Tibial nerve (tissue), 4 donors: Measurements from ENCODE around the gene SPECC1. TPM values are rescaled to one million over a fixed set of nuclear protein-coding genes. Genes with fewer than 3 reads are reported as not detected.
A peak's percentile ranks its signal among the peaks of the same experiment; 100 is the strongest.
"Not testable (repeated sequence)": the region's sequence is repeated elsewhere in the genome, so short reads cannot be mapped to it uniquely, and the experiment has no call there.

Source experiments
- DNase-seq, 2 donors: peaks; one replicate each; pipeline ENCODE4 v3.0.0-alpha.2; 2019; ENCODE audit warnings: low spot score in 2 of 2
- H3K27ac ChIP-seq, 4 donors: fragments of 200-600 bp; sonication (generic) in 3 of 4; one replicate each; pipeline ENCODE4 v1.5.1; 2017 to 2019; ENCODE audit warnings: mild to moderate bottlenecking in 1 of 4
- H3K27me3 ChIP-seq, 2 donors: fragments of 200-600 bp; sonication (generic) in 1 of 2; one replicate each; pipeline versions ENCODE4 v1.5.1 to v1.6.0; 2017 to 2019
- H3K36me3 ChIP-seq, 3 donors: fragments of 200-600 bp; sonication (generic); one replicate each; pipeline ENCODE4 v1.5.1; 2018 to 2019
- H3K4me1 ChIP-seq, 4 donors: fragments of 200-600 bp; sonication (generic) in 3 of 4; one replicate each; pipeline ENCODE4 v1.5.1; 2017 to 2019
- H3K4me3 ChIP-seq, 4 donors: fragments of 200-600 bp; sonication (generic) in 3 of 4; one replicate each; pipeline ENCODE4 v1.5.1; 2017 to 2019; ENCODE audit warnings: mild to moderate bottlenecking in 1 of 4, moderate library complexity in 1 of 4
- H3K9me3 ChIP-seq, 4 donors: fragments of 200-600 bp; sonication (generic) in 3 of 4; one replicate each; pipeline ENCODE4 v1.5.1; 2017 to 2019
- EP300 ChIP-seq, 2 donors: sonication (generic); formaldehyde crosslinking; IDR thresholded peaks; one replicate each; pipeline ENCODE4 v1.6.1; 2017; ENCODE audit warnings: antibody characterized with exemption in 2 of 2, mild to moderate bottlenecking in 1 of 2
- POLR2A ChIP-seq, 2 donors: fragments of 450-650 bp; IDR thresholded peaks; one replicate each; pipeline ENCODE4 v1.6.1; 2017; ENCODE audit warnings: antibody characterized with exemption in 2 of 2, mild to moderate bottlenecking in 2 of 2, moderate library complexity in 2 of 2
- WGBS, 2 donors: methylation state at CpG; one replicate each; pipeline ENCODE4 v1.1.5; 2018; 5-methylcytosine and 5-hydroxymethylcytosine counted together
- total RNA-seq, 4 donors: library from RNA; depleted of rRNA; stranded (reverse); fragments of >200 nt; gene quantifications; one replicate each; pipeline ENCODE4 v1.1.0, GENCODE V29; 2016
- TF ChIP-seq, protein P1 (sequence below), 5 experiments: fragments of 200-600 bp in 3 of 5; fragments of 450-650 bp in 2 of 5; sonication (generic) in 3 of 5; IDR thresholded peaks; one replicate each; pipeline ENCODE4 v1.5.1; 2016 to 2019; ENCODE audit warnings: antibody characterized with exemption in 5 of 5, mild to moderate bottlenecking in 3 of 5, moderate library complexity in 2 of 5

The SPECC1 gene, protein sequence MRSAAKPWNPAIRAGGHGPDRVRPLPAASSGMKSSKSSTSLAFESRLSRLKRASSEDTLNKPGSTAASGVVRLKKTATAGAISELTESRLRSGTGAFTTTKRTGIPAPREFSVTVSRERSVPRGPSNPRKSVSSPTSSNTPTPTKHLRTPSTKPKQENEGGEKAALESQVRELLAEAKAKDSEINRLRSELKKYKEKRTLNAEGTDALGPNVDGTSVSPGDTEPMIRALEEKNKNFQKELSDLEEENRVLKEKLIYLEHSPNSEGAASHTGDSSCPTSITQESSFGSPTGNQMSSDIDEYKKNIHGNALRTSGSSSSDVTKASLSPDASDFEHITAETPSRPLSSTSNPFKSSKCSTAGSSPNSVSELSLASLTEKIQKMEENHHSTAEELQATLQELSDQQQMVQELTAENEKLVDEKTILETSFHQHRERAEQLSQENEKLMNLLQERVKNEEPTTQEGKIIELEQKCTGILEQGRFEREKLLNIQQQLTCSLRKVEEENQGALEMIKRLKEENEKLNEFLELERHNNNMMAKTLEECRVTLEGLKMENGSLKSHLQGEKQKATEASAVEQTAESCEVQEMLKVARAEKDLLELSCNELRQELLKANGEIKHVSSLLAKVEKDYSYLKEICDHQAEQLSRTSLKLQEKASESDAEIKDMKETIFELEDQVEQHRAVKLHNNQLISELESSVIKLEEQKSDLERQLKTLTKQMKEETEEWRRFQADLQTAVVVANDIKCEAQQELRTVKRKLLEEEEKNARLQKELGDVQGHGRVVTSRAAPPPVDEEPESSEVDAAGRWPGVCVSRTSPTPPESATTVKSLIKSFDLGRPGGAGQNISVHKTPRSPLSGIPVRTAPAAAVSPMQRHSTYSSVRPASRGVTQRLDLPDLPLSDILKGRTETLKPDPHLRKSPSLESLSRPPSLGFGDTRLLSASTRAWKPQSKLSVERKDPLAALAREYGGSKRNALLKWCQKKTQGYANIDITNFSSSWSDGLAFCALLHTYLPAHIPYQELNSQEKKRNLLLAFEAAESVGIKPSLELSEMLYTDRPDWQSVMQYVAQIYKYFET
- 100 to 1,000 TPM in 2 of 4 donors, 10 to 100 TPM in 2; 63.2 to 139 (median 98.1) TPM for total RNA-seq

DNA sequence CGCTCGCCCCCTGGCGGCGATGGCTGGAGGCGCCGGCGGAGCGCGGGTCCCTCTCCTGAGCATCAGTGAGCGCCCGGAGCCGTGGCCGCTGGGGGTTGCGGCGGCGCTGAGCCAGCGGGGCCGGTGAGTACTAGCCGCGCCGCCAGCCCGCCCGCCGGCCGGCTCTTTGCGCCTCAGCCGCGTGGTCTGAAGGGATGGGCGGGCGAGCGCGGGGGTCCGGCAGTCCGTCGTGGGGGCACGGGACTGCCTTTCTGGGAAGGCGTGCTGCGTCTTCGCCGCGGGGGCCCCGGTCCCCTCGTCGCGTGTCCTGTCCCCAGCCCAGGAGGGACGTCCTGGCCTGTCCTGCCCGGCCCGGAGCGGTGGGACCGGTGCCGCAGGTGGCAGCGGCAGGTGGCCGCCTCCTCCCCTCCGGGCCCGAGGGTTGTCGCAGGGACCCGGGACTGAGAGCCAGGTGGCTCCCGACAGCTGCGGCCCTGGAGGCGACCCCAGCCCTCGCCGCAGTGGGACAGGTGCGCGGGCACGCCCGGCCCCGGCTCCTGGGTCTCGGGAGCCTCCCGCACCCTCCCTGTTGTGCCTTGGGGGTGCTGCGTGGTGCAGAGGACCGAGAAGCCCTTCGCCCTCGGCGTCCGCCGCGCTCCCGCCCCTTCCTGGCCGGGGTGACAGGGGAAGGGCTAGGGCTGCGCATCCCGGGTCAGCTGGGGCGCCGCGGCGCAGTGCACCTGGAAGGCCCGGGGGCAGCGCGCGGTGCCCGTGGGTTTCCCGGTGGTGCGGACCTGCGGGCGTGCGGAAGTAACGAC is at the start of gene SPECC1:
Gene SPECC1, plus strand, starts transcription at position 58 of the 797 bp plus-strand sequence. CDS start 87,293 bp downstream, outside the sequence.
- TF ChIP-seq POLR2A (IDR thresholded peaks at IDR 0.05) (peak in 1 of 2 donors; percentile 35), EP300 (IDR thresholded peaks at IDR 0.05) (no peak)
- TF ChIP-seq, protein P1, sequence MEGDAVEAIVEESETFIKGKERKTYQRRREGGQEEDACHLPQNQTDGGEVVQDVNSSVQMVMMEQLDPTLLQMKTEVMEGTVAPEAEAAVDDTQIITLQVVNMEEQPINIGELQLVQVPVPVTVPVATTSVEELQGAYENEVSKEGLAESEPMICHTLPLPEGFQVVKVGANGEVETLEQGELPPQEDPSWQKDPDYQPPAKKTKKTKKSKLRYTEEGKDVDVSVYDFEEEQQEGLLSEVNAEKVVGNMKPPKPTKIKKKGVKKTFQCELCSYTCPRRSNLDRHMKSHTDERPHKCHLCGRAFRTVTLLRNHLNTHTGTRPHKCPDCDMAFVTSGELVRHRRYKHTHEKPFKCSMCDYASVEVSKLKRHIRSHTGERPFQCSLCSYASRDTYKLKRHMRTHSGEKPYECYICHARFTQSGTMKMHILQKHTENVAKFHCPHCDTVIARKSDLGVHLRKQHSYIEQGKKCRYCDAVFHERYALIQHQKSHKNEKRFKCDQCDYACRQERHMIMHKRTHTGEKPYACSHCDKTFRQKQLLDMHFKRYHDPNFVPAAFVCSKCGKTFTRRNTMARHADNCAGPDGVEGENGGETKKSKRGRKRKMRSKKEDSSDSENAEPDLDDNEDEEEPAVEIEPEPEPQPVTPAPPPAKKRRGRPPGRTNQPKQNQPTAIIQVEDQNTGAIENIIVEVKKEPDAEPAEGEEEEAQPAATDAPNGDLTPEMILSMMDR (IDR thresholded peaks at IDR 0.05), result peak in 4 of 5 experiments; percentile 98 to 100 (median 99)
- peaks cover 0 to 24% (median 0%) of the 10 kb centered on the region in 4 donors for H3K4me1 ChIP-seq
- peak within 1 kb of the TSS; percentile 49 to 87 (median 74) for H3K27ac ChIP-seq
- WGBS, 2 donors, result 1% methylated on average over 34 to 50 of the region's 96 CpGs
- H3K4me3 ChIP-seq, result peak within 1 kb of the TSS; percentile 55 to 94 (median 63)
- no peaks in the 10 kb centered on the region for H3K36me3 ChIP-seq
- H3K9me3 ChIP-seq, result no peaks in the 10 kb centered on the region
- DNase-seq, result peak; percentile 82 to 84
- no peaks in the 10 kb centered on the region for H3K27me3 ChIP-seq

DNA sequence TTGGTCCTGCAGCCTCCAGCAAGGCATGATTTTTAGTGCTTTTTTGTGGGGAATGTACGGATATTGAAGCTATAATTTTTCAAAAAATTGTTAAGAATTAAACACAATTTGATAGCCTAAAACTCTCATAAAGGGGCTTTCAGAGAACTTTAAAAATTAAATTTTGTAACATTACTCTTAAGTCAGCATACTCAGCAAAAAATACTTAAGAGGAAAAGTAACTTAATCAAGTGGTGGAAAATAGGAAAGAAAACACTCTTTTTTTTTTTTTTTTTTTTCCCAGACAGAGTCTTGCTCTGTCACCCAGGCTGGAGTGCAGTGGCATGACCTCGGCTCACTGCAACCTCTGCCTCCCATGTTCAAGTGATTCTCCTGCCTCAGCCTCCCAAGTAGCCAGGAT is 46.2 kb upstream of the SPECC1 start:
- 86 to 94% methylated on average over 2 of the region's 2 CpGs for WGBS, 2 donors
- H3K9me3 ChIP-seq, H3K27me3 ChIP-seq, H3K27ac ChIP-seq, H3K4me3 ChIP-seq, DNase-seq, H3K4me1 ChIP-seq: not testable (repeated sequence)
- H3K36me3 ChIP-seq, result peaks cover 0 to 59% (median 6%) of the 10 kb centered on the region in 3 donors

DNA sequence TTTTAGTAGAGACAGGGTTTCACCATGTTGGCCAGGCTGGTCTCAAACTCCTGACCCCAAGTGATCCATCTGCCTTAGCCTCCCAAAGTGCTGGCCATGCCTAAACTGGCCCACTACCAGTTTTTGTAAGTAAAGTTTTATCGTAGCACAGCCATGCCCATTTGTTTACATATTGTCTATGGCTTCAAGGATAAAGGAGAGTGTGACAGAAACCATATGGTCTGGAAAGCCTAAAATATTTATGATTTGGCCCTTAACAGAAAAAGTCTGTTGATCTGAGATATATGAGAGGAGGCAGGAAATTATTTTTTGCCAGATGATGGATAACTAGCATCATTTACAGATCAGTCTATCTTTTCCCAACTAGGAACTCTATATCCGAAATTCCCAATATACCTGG is 36.0 kb upstream of the SPECC1 start:
- Histone ChIP-seq H3K36me3 (peaks cover 0 to 65% (median 0%) of the 10 kb centered on the region in 3 donors), H3K9me3 (no peaks in the 10 kb centered on the region), H3K4me3 (no peak overlapping the region), H3K27ac (no peak overlapping the region), H3K4me1 (peaks cover 2 to 34% (median 10%) of the 10 kb centered on the region in 4 donors), H3K27me3 (no peaks in the 10 kb centered on the region)
- TF ChIP-seq, protein P1 (IDR thresholded peaks at IDR 0.05), result no peak
- TF ChIP-seq EP300 (IDR thresholded peaks at IDR 0.05) (no peak), POLR2A (IDR thresholded peaks at IDR 0.05) (no peak)
- WGBS, 2 donors, result 94 to 96% methylated on average over 2 of the region's 2 CpGs
- no peak for DNase-seq

DNA sequence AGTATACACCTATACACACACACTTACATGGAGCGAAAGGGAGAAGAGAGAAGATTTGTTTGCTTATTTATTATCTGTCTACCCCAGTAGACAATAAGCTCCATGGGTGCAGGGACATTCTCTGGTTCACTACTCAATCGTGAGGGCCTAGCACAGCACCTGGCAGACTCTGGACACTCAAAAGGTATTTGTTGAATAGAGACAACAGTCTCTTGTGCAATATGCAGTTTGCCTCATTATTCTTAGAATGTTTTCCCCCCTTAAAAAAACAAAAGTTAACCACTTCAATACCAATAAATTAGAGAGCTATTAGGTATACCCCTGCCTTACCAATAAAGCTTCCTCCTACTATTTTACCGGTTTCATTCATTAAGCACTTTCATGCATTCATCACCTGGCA is 33.6 kb upstream of the SPECC1 start:
- no peak for DNase-seq
- 81 to 85% methylated on average over 3 of the region's 3 CpGs for WGBS, 2 donors
- TF ChIP-seq EP300 (IDR thresholded peaks at IDR 0.05), result no peak
- TF ChIP-seq, protein P1 (IDR thresholded peaks at IDR 0.05), result no peak
- TF ChIP-seq POLR2A (IDR thresholded peaks at IDR 0.05), result no peak
- peaks cover 0 to 40% (median 0%) of the 10 kb centered on the region in 3 donors for H3K36me3 ChIP-seq
- H3K4me1 ChIP-seq, result peaks cover 2 to 59% (median 15%) of the 10 kb centered on the region in 4 donors
- H3K27ac ChIP-seq, result no peak overlapping the region
- no peaks in the 10 kb centered on the region for H3K9me3 ChIP-seq
- no peaks in the 10 kb centered on the region for H3K27me3 ChIP-seq
- no peak overlapping the region for H3K4me3 ChIP-seq
